Measurements from ENCODE around the gene KIR3DL2. TPM values are rescaled to one million over a fixed set of nuclear protein-coding genes. Genes with fewer than 3 reads are reported as not detected.
"Not testable (repeated sequence)": the region's sequence is repeated elsewhere in the genome, so short reads cannot be mapped to it uniquely, and the experiment has no call there.

KIR3DL2 gene
- total RNA-seq, 2 donors from 2014 or later: 0.85 to 2.2 TPM

DNA sequence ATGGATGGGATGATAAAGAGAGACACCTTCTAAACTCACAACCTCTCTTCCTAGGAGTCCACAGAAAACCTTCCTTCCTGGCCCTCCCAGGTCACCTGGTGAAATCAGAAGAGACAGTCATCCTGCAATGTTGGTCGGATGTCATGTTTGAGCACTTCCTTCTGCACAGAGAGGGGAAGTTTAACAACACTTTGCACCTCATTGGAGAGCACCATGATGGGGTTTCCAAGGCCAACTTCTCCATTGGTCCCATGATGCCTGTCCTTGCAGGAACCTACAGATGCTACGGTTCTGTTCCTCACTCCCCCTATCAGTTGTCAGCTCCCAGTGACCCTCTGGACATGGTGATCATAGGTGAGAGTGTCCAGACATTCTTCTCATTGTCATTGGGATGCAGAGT, 12.7 kb upstream of the KIR3DL2 start:
- not testable (repeated sequence) for H3K27ac Mint-ChIP-seq; H3K4me3 Mint-ChIP-seq; ATAC-seq (replicated peaks); H3K4me1 Mint-ChIP-seq; H3K9me3 Mint-ChIP-seq; H3K36me3 Mint-ChIP-seq (ENCODE audit: low read depth)
- H3K27me3 Mint-ChIP-seq: peaks cover 11% of the 10 kb centered on the region

DNA sequence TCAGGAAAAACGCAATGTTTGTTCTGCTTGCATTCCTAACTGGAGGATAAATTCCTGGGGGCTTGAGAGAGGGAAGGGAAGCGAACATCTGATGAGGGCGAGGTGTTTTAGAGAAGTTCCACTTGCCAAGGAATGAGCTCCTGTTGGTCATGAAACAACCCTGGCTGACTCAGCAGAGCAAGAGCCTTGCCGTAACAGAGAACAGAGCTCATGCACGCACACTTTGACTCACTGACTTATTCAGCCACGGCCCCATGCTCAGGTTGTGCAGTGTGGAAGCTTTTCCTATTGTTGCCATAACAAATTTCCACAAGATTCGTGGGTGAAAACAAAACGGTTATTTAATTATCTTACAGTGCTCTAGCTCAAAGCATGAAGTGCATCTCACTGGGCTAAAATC, 7.1 kb upstream of the KIR3DL2 start:
- peaks cover 26% of the 10 kb centered on the region for H3K27me3 Mint-ChIP-seq
- not testable (repeated sequence) for H3K4me3 Mint-ChIP-seq; H3K4me1 Mint-ChIP-seq; H3K36me3 Mint-ChIP-seq (ENCODE audit: low read depth); H3K9me3 Mint-ChIP-seq; ATAC-seq (replicated peaks); H3K27ac Mint-ChIP-seq

DNA sequence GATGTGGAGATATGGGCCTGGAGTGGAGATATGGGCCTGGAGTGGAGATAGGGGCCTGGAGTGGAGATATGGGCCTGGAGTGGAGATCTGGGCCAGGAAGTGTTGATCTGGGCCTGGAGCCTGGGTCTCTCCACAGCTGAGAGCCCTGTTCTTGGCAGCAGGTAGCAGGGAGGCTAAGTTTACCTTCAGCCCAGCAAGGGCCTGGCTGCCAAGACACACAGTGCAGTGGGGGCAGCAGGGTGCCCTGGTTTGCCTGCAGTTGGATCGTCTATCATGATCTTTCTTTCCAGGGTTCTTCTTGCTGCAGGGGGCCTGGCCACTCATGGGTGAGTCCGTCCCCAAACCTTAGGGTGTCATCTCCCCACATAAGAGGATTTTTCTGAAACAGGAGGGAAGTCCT, 687 bp downstream of the KIR3DL2 start:
- no peak for ATAC-seq (replicated peaks)
- Mint-ChIP-seq H3K27ac (no peak overlapping the region), H3K4me1 (no peaks in the 10 kb centered on the region), H3K9me3 (no peaks in the 10 kb centered on the region), H3K4me3 (no peak overlapping the region), H3K36me3 (ENCODE audit: low read depth) (no peaks in the 10 kb centered on the region), H3K27me3 (peaks cover 34% of the 10 kb centered on the region)

DNA sequence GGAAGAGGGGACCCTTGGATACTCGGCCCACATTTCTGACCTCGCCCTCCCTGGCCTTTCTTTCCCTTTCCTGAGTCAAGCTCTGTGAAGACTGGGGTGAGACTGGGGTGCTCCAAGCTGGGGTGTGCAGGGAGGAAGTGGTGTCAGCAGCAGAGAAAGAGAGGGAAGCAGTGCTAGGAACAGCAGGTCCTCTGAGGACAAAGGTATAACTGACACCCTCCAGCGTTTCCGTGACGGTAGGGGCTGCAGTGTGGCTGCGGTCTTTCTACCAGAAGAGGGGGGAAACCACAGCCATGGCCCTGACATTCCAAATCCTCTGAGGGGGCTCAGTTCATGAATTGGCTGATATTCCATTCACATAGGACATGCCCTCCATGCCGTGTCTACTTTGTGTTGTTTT, 1.1 kb downstream of the KIR3DL2 start:
- Mint-ChIP-seq H3K27ac (no peak overlapping the region), H3K4me3 (no peak overlapping the region), H3K27me3 (peaks cover 34% of the 10 kb centered on the region), H3K9me3 (no peaks in the 10 kb centered on the region), H3K4me1 (no peaks in the 10 kb centered on the region), H3K36me3 (ENCODE audit: low read depth) (no peaks in the 10 kb centered on the region)
- no peak for ATAC-seq (replicated peaks)

DNA sequence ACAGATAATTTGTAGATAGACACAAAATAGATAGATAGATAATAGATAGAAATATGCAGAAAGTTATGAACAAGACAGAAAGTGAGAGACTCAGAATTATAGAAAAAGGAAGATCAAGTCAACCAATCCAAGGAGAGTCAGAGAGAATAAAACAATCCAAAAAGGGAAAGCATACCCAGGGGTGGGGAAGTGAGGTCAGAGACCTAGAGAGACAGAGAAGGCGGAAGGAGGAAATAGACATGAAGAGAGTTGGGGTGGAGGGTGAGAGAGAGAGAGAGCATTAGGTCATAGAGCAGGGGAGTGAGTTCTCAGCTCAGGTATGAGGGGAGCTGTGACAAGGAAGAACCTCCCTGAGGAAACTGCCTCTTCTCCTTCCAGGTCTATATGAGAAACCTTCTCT, 5.0 kb downstream of the KIR3DL2 start:
- not testable (repeated sequence) for H3K4me3 Mint-ChIP-seq; ATAC-seq (replicated peaks); H3K9me3 Mint-ChIP-seq

DNA sequence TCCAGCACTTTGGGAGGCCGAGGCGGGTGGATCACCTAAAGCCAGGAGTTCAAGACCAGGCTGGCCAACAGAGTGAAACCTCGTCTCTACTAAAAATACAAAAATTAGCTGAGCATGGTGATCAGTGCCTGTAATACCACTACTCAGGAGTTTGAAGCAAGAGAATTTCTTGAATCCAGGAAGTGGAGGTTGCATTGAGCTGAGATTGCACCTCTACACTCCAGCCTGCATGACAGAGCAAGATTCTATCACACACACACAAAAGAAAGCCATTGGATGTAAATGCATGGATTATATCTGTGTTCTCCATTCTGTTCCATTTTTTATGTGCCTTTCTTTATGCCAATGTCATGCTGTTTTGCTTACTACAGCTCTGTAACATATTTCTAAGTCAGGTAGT, 8.2 kb downstream of the KIR3DL2 start:
- H3K4me3 Mint-ChIP-seq; H3K4me1 Mint-ChIP-seq; H3K36me3 Mint-ChIP-seq (ENCODE audit: low read depth); ATAC-seq (replicated peaks); H3K9me3 Mint-ChIP-seq; H3K27ac Mint-ChIP-seq: not testable (repeated sequence)
- H3K27me3 Mint-ChIP-seq: peaks cover 14% of the 10 kb centered on the region

More for the DNA sequence above, 5.0 kb downstream of the KIR3DL2 start:
- peaks cover 27% of the 10 kb centered on the region for H3K27me3 Mint-ChIP-seq
- not testable (repeated sequence) for H3K27ac Mint-ChIP-seq; H3K36me3 Mint-ChIP-seq (ENCODE audit: low read depth); H3K4me1 Mint-ChIP-seq

DNA sequence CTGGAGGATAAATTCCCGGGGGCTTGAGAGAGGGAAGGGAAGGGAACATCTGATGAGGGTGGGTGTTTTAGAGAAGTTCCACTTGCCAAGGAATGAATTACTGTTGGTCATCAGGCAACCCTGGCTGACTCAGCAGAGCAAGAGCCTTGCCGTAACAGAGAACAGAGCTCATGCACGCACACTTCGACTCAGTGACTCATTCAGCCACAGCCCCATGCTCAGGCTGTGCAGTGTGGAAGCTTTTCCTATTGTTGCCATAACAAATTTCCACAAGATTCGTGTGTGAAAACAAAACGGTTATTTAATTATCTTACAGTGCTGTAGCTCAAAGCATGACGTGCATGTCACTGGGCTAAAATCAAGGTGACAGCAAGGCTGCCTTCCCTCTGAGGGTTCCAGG, 9.2 kb downstream of the KIR3DL2 start:
- H3K27me3 Mint-ChIP-seq: peaks cover 14% of the 10 kb centered on the region
- H3K27ac Mint-ChIP-seq; H3K4me1 Mint-ChIP-seq; H3K4me3 Mint-ChIP-seq; ATAC-seq (replicated peaks); H3K9me3 Mint-ChIP-seq; H3K36me3 Mint-ChIP-seq (ENCODE audit: low read depth): not testable (repeated sequence)

DNA sequence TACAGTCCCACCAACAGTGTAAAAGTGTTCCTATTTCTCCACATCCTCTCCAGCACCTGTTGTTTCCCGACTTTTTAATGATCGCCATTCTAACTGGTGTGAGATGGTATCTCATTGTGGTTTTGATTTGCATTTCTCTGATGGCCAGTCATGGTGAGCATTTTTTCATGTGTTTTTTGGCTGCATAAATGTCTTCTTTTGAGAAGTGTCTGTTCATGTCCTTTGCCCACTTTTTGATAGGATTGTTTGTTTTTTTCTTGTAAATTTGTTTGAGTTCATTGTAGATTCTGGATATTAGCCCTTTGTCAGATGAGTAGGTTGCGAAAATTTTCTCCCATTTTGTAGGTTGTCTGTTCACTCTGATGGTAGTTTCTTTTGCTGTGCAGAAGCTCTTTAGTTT, 13.2 kb downstream of the KIR3DL2 start:
- not testable (repeated sequence) for H3K4me3 Mint-ChIP-seq; H3K4me1 Mint-ChIP-seq; H3K9me3 Mint-ChIP-seq; H3K36me3 Mint-ChIP-seq (ENCODE audit: low read depth); ATAC-seq (replicated peaks); H3K27ac Mint-ChIP-seq
- H3K27me3 Mint-ChIP-seq: peaks cover 16% of the 10 kb centered on the region

DNA sequence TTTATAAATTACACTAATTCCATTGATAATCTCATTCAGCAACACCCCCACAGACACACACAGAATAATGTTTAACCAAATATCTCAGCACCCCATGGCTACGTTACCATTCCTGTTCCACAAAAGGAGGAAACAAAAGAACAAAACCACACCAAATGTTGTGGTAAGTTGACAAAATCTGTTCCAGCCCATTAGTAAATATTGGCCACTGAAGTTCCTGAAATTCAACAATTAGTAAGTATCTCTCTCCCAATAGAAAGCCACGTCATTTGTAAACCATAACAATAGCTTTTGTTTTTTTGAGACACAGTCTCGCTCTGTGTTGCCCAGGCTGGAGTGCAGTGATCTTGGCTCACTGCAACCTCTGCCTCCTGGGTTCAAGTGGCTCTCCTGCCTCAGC, 21.5 kb downstream of the KIR3DL2 start:
- no peak for ATAC-seq (replicated peaks)
- no peaks in the 10 kb centered on the region for H3K36me3 Mint-ChIP-seq (ENCODE audit: low read depth)
- H3K27ac Mint-ChIP-seq: no peak overlapping the region
- peaks cover 18% of the 10 kb centered on the region for H3K27me3 Mint-ChIP-seq
- H3K4me3 Mint-ChIP-seq: no peak overlapping the region
- H3K9me3 Mint-ChIP-seq: peaks cover 4% of the 10 kb centered on the region
- no peaks in the 10 kb centered on the region for H3K4me1 Mint-ChIP-seq

DNA sequence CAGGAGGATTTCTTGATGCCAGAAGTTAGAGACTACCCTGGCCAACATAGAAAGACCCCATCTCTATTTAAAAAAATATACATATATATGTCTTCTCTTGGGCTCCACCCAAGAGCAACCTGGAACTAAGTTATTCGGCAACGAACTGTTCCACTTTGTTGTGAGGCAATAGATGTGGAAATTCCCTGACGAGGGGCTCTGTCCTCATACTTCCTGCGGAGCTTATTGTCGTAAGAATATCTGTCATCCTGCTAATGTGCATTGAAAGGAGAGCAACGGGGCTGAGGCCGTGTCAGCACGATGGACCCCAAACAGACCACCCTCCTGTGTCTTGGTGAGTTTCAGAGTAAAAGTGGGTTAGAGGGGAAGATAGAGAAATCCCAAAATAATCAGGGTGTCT, 23.7 kb downstream of the KIR3DL2 start, which contains the start of gene FCAR:
FCAR (plus strand) TSS at position 246 of the 400 bp plus-strand sequence; CDS start at position 301, 55 bp downstream.
- no peaks in the 10 kb centered on the region for H3K4me1 Mint-ChIP-seq
- no peaks in the 10 kb centered on the region for H3K9me3 Mint-ChIP-seq
- H3K36me3 Mint-ChIP-seq (ENCODE audit: low read depth): no peaks in the 10 kb centered on the region
- H3K27ac Mint-ChIP-seq: no peak within 1 kb of the TSS
- H3K4me3 Mint-ChIP-seq: no peak within 1 kb of the TSS
- ATAC-seq (replicated peaks): no peak
- peaks cover 8% of the 10 kb centered on the region for H3K27me3 Mint-ChIP-seq

DNA sequence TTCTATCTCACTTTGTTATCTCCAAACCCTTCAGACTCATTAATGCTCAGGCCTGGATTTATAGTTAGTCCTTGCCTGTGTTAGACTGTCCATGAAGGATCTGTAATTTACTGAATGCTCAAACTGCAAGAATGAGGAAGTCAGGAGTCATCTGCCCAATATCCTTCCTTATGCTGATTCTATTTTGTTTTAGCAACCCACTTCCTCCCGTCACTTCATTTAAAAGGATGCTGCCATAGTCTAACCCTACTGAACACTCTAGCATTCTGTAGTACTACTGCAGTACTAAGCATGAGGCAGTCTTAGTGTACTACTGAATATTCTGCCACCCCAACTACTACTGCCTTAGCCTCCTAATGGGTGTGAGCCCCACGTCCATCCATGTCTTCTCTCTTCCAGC, 25.3 kb downstream of the KIR3DL2 start:
- ATAC-seq (replicated peaks): no peak
- no peak overlapping the region for H3K4me3 Mint-ChIP-seq
- H3K4me1 Mint-ChIP-seq: no peaks in the 10 kb centered on the region
- no peak overlapping the region for H3K27ac Mint-ChIP-seq
- no peaks in the 10 kb centered on the region for H3K9me3 Mint-ChIP-seq
- peaks cover 14% of the 10 kb centered on the region for H3K27me3 Mint-ChIP-seq
- H3K36me3 Mint-ChIP-seq (ENCODE audit: low read depth): no peaks in the 10 kb centered on the region

DNA sequence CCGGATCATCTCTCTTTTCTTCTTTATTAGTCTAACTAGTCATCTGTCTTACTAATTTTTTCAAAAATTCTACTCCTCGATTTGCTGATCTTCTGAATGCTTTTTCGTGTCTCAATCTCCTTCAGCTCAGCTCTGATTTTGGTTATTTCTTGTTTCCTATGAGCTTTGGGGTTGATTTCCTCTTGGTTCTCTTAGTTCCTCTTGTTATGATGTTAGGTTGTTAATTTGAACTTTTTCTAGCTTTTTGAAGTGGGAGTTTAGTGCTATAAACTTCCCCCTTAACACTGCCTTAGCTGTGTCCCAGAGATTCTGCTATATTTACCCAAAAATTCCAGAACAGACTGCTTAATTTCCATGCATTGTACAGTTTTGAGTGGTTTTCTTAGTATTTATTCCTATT, 27.2 kb downstream of the KIR3DL2 start:
- Mint-ChIP-seq H3K9me3 (no peaks in the 10 kb centered on the region), H3K36me3 (ENCODE audit: low read depth) (no peaks in the 10 kb centered on the region), H3K27ac (no peak overlapping the region), H3K4me1 (no peaks in the 10 kb centered on the region), H3K4me3 (no peak overlapping the region), H3K27me3 (peaks cover 16% of the 10 kb centered on the region)
- ATAC-seq (replicated peaks): no peak

DNA sequence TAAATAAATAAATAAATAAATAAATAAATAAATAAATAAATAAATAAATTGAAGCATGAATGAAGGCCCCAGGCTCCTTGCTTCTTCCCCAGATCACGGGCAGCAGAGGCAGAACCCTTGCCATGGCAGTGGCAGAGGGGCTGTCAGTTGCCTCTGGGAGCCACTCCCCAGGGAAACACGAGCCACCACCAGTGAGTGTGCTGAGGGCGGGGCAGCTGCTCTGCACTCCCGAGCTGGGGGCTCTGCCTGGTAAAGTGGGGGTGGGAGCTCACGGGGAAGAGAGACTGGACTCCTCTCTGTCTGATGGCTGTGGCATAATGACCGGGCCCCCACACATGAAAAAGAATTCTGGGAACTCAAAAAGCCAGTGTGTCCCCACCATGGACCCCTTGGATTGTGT, 31.6 kb downstream of the KIR3DL2 start:
- H3K36me3 Mint-ChIP-seq (ENCODE audit: low read depth): no peaks in the 10 kb centered on the region
- ATAC-seq (replicated peaks): no peak

DNA sequence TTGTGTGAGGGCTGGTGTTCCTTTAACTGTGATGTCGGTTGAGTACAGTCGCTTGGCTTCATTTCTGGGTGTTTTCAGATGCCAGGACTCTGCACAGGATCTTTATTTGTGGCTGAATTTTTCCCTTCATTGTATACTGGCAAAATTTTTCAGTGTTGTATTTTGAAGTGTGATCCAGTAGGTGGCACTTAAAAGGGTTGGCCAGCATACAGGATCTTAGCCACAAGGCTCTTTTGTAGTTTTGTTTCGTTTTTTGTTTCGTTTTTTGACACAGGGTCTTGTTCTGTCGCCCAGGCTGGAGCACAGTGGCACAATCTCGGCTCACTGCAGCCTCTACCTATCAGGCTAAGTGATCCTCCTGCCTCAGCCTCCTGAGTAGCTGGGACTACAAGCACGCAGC, 32.5 kb downstream of the KIR3DL2 start:
- no peaks in the 10 kb centered on the region for H3K4me1 Mint-ChIP-seq
- no peak overlapping the region for H3K27ac Mint-ChIP-seq
- no peak for ATAC-seq (replicated peaks)
- no peaks in the 10 kb centered on the region for H3K9me3 Mint-ChIP-seq
- no peak overlapping the region for H3K4me3 Mint-ChIP-seq
- no peaks in the 10 kb centered on the region for H3K36me3 Mint-ChIP-seq (ENCODE audit: low read depth)
- peaks cover 17% of the 10 kb centered on the region for H3K27me3 Mint-ChIP-seq

More for the DNA sequence above, 31.6 kb downstream of the KIR3DL2 start:
- no peaks in the 10 kb centered on the region for H3K9me3 Mint-ChIP-seq
- no peaks in the 10 kb centered on the region for H3K4me1 Mint-ChIP-seq
- no peak overlapping the region for H3K27ac Mint-ChIP-seq
- peaks cover 17% of the 10 kb centered on the region for H3K27me3 Mint-ChIP-seq
- H3K4me3 Mint-ChIP-seq: no peak overlapping the region

DNA sequence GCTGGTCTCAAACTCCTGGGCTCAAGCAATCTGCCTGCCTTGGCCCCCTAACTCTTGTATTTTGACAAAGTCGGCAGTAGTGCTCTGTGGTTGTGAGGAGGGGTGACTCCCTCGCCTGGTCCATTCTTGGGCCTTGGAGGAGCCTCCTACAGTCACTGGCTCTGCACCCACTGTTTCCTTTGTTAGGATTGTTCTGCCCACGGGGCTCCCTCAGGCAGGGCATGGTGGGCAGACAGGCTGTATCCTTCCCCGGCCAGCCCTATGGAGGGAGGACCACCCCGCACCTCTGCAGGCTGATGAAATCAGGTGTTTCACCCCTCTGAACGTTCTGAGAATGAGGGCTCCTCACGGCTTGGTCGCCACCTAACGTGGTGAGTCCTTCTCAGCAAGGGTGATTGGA, 33.0 kb downstream of the KIR3DL2 start:
- peaks cover 17% of the 10 kb centered on the region for H3K27me3 Mint-ChIP-seq
- H3K4me3 Mint-ChIP-seq: no peak overlapping the region
- H3K27ac Mint-ChIP-seq: no peak overlapping the region
- no peaks in the 10 kb centered on the region for H3K9me3 Mint-ChIP-seq
- no peaks in the 10 kb centered on the region for H3K4me1 Mint-ChIP-seq
- ATAC-seq (replicated peaks): no peak
- no peaks in the 10 kb centered on the region for H3K36me3 Mint-ChIP-seq (ENCODE audit: low read depth)

DNA sequence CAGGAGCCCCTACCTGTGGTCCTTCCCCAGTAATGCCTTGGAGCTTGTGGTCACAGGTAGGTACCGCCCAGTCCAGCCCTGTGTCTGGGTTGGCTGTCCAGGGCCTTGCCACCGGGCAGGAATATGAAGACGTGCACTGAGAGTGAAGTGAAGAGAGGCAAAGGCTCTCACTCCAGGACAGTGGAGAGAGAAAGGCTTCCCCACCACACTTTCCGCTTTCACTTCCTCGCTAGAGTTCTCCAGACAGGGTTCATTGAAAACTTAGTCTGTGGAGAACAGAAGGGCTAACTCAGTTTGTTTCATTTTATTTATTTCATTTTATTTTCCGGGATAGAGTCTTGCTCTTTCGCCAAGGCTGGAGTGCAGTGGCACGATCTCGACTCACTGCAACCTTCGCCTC, 38.0 kb downstream of the KIR3DL2 start:
- H3K36me3 Mint-ChIP-seq (ENCODE audit: low read depth): no peaks in the 10 kb centered on the region
- H3K27ac Mint-ChIP-seq: no peak overlapping the region
- no peaks in the 10 kb centered on the region for H3K4me1 Mint-ChIP-seq
- no peak overlapping the region for H3K4me3 Mint-ChIP-seq
- no peak for ATAC-seq (replicated peaks)
- H3K9me3 Mint-ChIP-seq: no peaks in the 10 kb centered on the region
- peaks cover 6% of the 10 kb centered on the region for H3K27me3 Mint-ChIP-seq
